ENCODE measurements around the gene PMF1. TPM values are rescaled to one million over a fixed set of nuclear protein-coding genes. Genes with fewer than 3 reads are reported as not detected.
A peak's percentile ranks its signal among the peaks of the same experiment; 100 is the strongest.

PMF1 gene
- total RNA-seq, result 10 to 100 TPM; 41.4 to 75.2 (median 60.3) TPM

DNA sequence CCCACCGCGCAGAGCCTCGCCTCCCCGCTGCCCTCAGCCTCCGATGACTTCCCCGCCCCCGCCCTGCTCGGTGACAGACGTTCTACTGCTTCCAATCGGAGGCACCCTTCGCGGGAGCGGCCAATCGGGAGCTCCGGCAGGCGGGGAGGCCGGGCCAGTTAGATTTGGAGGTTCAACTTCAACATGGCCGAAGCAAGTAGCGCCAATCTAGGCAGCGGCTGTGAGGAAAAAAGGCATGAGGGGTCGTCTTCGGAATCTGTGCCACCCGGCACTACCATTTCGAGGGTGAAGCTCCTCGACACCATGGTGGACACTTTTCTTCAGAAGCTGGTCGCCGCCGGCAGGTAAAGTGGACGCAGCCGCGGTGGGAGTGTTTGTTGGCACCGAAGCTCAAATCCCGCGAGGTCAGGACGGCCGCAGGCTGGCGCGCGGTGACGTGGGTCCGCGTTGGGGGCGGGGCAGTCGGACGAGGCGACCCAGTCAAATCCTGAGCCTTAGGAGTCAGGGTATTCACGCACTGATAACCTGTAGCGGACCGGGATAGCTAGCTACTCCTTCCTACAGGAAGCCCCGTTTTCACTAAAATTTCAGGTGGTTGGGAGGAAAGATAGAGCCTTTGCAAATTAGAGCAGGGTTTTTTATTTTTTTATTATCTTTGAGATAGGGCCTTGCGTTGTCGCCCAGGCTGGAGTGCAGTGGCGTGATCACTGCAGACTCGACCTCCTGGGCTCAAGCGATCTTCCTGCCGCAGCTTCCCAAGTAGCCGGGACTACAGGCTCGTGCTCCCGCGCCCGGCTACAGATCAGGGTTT, at the start of gene PMF1:
Gene PMF1, plus strand, starts transcription at position 175 of the 811 bp plus-strand sequence. Its CDS starts 9 bp downstream, at position 184.
- Histone ChIP-seq H3K4me3 (peak within 1 kb of the TSS; percentile 59 to 76 (median 62)), H3K4me1 (peaks cover 3 to 12% of the 10 kb centered on the region in 2 donors), H3K36me3 (no peaks in the 10 kb centered on the region), H3K27me3 (no peaks in the 10 kb centered on the region), H3K27ac (peak within 1 kb of the TSS; percentile 90 to 96), H3K9me3 (no peaks in the 10 kb centered on the region)
- peak; percentile 98 for DNase-seq (ENCODE audit: low spot score in 2 of 2)
- TF ChIP-seq, protein P1, sequence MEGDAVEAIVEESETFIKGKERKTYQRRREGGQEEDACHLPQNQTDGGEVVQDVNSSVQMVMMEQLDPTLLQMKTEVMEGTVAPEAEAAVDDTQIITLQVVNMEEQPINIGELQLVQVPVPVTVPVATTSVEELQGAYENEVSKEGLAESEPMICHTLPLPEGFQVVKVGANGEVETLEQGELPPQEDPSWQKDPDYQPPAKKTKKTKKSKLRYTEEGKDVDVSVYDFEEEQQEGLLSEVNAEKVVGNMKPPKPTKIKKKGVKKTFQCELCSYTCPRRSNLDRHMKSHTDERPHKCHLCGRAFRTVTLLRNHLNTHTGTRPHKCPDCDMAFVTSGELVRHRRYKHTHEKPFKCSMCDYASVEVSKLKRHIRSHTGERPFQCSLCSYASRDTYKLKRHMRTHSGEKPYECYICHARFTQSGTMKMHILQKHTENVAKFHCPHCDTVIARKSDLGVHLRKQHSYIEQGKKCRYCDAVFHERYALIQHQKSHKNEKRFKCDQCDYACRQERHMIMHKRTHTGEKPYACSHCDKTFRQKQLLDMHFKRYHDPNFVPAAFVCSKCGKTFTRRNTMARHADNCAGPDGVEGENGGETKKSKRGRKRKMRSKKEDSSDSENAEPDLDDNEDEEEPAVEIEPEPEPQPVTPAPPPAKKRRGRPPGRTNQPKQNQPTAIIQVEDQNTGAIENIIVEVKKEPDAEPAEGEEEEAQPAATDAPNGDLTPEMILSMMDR (IDR thresholded peaks at IDR 0.05), result peak in 1 of 3 donors; percentile 9
- peak; percentile 70 for TF ChIP-seq POLR2A (IDR thresholded peaks at IDR 0.05)
- TF ChIP-seq POLR2AphosphoS5 (IDR thresholded peaks at IDR 0.05), result peak; percentile 95 to 98 (median 96)
- intact Hi-C loops (cut with DNase I; ENCODE audit: low total_unique reads), result no loop called here

DNA sequence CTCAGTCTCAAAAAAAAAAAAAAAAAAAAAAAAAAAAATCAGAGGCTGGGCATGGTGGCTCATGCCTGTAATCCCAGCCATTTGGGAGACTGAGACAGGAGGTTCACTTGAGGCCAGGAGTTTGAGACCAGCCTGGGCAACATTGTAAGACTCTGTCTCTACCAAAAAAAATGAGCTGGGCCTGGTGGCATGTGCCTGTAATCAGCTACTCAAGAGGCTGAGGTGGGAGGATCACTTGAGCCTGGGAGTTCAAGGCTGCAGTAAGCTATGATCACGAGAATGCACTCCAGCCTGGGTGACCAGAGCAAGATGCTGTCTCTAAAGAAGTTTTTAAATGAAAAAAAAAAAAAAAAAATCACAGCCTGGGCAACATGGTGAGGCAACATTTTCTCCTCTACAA, 49.1 kb upstream of the PMF1 start:
- Histone ChIP-seq H3K27me3 (no peaks in the 10 kb centered on the region), H3K4me3 (no peak overlapping the region), H3K4me1 (no peaks in the 10 kb centered on the region), H3K27ac (no peak overlapping the region), H3K36me3 (no peaks in the 10 kb centered on the region), H3K9me3 (no peaks in the 10 kb centered on the region)
- no peak for DNase-seq (ENCODE audit: low spot score in 2 of 2)
- intact Hi-C loops (cut with DNase I; ENCODE audit: low total_unique reads), result no loop called here
- TF ChIP-seq, protein P1 (IDR thresholded peaks at IDR 0.05), result no peak
- no peak for TF ChIP-seq POLR2AphosphoS5 (IDR thresholded peaks at IDR 0.05)

GRCh38 chr1:156164125-156164831, 48.5 kb upstream of the PMF1 start:
- DNase-seq (ENCODE audit: low spot score in 2 of 2), result no peak
- H3K27ac ChIP-seq, result no peak overlapping the region

GRCh38 chr1:156165083-156165482, 47.7 kb upstream of the PMF1 start:
- Histone ChIP-seq H3K9me3 (no peaks in the 10 kb centered on the region), H3K4me1 (no peaks in the 10 kb centered on the region), H3K4me3 (no peak overlapping the region), H3K27ac (no peak overlapping the region), H3K36me3 (no peaks in the 10 kb centered on the region), H3K27me3 (no peaks in the 10 kb centered on the region)
- intact Hi-C loops (cut with DNase I; ENCODE audit: low total_unique reads), result no loop called here
- DNase-seq (ENCODE audit: low spot score in 2 of 2), result no peak
- TF ChIP-seq POLR2AphosphoS5 (IDR thresholded peaks at IDR 0.05) (no peak), POLR2A (IDR thresholded peaks at IDR 0.05) (no peak)
- TF ChIP-seq, protein P1 (IDR thresholded peaks at IDR 0.05), result no peak

More at GRCh38 chr1:156164125-156164831, 48.5 kb upstream of the PMF1 start:
- intact Hi-C loops (cut with DNase I; ENCODE audit: low total_unique reads), result no loop called here
- TF ChIP-seq POLR2A (IDR thresholded peaks at IDR 0.05) (no peak), POLR2AphosphoS5 (IDR thresholded peaks at IDR 0.05) (no peak)
- TF ChIP-seq, protein P1 (IDR thresholded peaks at IDR 0.05), result no peak
- Histone ChIP-seq H3K4me3 (no peak overlapping the region), H3K4me1 (no peaks in the 10 kb centered on the region), H3K27me3 (no peaks in the 10 kb centered on the region), H3K9me3 (no peaks in the 10 kb centered on the region), H3K36me3 (no peaks in the 10 kb centered on the region)

GRCh38 chr1:156167536-156167935, 45.3 kb upstream of the PMF1 start:
- no peak for DNase-seq (ENCODE audit: low spot score in 2 of 2)
- H3K4me3 ChIP-seq, result no peak overlapping the region
- intact Hi-C loops (cut with DNase I; ENCODE audit: low total_unique reads), result no loop called here
- H3K36me3 ChIP-seq, result no peaks in the 10 kb centered on the region
- no peaks in the 10 kb centered on the region for H3K27me3 ChIP-seq
- H3K4me1 ChIP-seq, result no peaks in the 10 kb centered on the region
- no peak overlapping the region for H3K27ac ChIP-seq
- TF ChIP-seq, protein P1 (IDR thresholded peaks at IDR 0.05), result no peak
- TF ChIP-seq POLR2AphosphoS5 (IDR thresholded peaks at IDR 0.05) (no peak), POLR2A (IDR thresholded peaks at IDR 0.05) (no peak)
- H3K9me3 ChIP-seq, result no peaks in the 10 kb centered on the region

All from breast epithelium (tissue), 4 donors.